Endothelial cell (in vitro differentiated cells): Measurements from ENCODE around the gene CADM1. TPM values are rescaled to one million over a fixed set of nuclear protein-coding genes. Genes with fewer than 3 reads are reported as not detected.

Source experiments
- DNase-seq: peaks from one replicate; pipeline ENCODE4 v3.0.0; 2021; ENCODE audit warnings: low spot score
- H3K27ac Mint-ChIP-seq: one replicate; pipeline ENCODE4 v1.8.0; 2021; ENCODE audit warnings: mixed read lengths, inconsistent platforms; ENCODE audit not compliant: unreplicated experiment
- H3K27me3 Mint-ChIP-seq: one replicate; pipeline ENCODE4 v1.8.0; 2021; ENCODE audit warnings: mild to moderate bottlenecking, moderate library complexity, mixed read lengths, inconsistent platforms; ENCODE audit not compliant: unreplicated experiment
- H3K36me3 Mint-ChIP-seq: one replicate; pipeline ENCODE4 v1.8.0; 2021; ENCODE audit warnings: mild to moderate bottlenecking, low read depth, mixed read lengths, inconsistent platforms; ENCODE audit not compliant: unreplicated experiment
- H3K4me1 Mint-ChIP-seq: one replicate; pipeline ENCODE4 v1.8.0; 2021; ENCODE audit warnings: mild to moderate bottlenecking, mixed read lengths, inconsistent platforms; ENCODE audit not compliant: unreplicated experiment
- H3K4me3 Mint-ChIP-seq: one replicate; pipeline ENCODE4 v1.8.0; 2021; ENCODE audit warnings: mild to moderate bottlenecking, mixed read lengths, inconsistent platforms; ENCODE audit not compliant: unreplicated experiment
- H3K9me3 Mint-ChIP-seq: one replicate; pipeline ENCODE4 v1.8.0; 2021; ENCODE audit warnings: mixed read lengths, inconsistent platforms; ENCODE audit not compliant: unreplicated experiment
- total RNA-seq: library from RNA; stranded (reverse); fragmentation: NEBNext Ultra II Directional; extraction: Animal tissue kit (Norgen Biotek cat#: 25700); gene quantifications from one replicate; pipeline ENCODE4 v1.2.1, GENCODE V29; 2021; ENCODE audit not compliant: unreplicated experiment
- TF ChIP-seq, protein P1 (sequence below): fragments of 200-600 bp; sonication (generic); IDR thresholded peaks from one replicate; pipeline ENCODE4 v1.5.0; 2021; ENCODE audit warnings: antibody characterized with exemption; ENCODE audit not compliant: unreplicated experiment

Gene CADM1
- total RNA-seq, 1 donor from 2014 or later: 65.5 TPM

GRCh38 chr11:115182282-115182955, 321.8 kb downstream of the CADM1 start:
- H3K36me3 Mint-ChIP-seq: no peaks in the 10 kb centered on the region
- H3K4me1 Mint-ChIP-seq: peaks cover 10% of the 10 kb centered on the region
- H3K9me3 Mint-ChIP-seq: no peaks in the 10 kb centered on the region
- no peak overlapping the region for H3K27ac Mint-ChIP-seq
- H3K27me3 Mint-ChIP-seq: no peaks in the 10 kb centered on the region
- TF ChIP-seq, protein P1, sequence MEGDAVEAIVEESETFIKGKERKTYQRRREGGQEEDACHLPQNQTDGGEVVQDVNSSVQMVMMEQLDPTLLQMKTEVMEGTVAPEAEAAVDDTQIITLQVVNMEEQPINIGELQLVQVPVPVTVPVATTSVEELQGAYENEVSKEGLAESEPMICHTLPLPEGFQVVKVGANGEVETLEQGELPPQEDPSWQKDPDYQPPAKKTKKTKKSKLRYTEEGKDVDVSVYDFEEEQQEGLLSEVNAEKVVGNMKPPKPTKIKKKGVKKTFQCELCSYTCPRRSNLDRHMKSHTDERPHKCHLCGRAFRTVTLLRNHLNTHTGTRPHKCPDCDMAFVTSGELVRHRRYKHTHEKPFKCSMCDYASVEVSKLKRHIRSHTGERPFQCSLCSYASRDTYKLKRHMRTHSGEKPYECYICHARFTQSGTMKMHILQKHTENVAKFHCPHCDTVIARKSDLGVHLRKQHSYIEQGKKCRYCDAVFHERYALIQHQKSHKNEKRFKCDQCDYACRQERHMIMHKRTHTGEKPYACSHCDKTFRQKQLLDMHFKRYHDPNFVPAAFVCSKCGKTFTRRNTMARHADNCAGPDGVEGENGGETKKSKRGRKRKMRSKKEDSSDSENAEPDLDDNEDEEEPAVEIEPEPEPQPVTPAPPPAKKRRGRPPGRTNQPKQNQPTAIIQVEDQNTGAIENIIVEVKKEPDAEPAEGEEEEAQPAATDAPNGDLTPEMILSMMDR: no peak
- no peak for DNase-seq
- H3K4me3 Mint-ChIP-seq: no peak overlapping the region

DNA sequence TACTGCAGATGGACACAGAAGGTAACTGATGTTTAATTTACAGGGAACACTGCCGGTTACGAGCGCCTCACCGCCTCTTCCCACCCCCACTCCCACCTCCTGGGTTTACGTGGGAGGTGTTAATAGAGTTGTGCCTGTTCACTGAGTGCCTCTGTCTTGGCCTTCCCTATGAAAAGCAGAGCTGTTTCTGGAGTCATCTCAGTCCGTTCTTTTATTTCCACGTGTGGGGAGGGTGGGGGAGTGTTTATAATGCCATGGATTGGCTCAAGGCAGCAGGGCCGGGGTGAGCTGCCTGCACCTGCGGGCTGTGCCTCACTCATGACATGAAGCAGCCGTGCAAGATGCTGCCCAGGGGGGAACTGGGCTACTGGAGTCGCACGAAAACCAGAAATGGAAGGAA, 322.7 kb downstream of the CADM1 start:
- DNase-seq: no peak
- Mint-ChIP-seq H3K4me1 (peaks cover 6% of the 10 kb centered on the region), H3K9me3 (no peaks in the 10 kb centered on the region), H3K27me3 (no peaks in the 10 kb centered on the region), H3K36me3 (no peaks in the 10 kb centered on the region), H3K27ac (no peak overlapping the region), H3K4me3 (no peak overlapping the region)
- TF ChIP-seq, protein P1: no peak

DNA sequence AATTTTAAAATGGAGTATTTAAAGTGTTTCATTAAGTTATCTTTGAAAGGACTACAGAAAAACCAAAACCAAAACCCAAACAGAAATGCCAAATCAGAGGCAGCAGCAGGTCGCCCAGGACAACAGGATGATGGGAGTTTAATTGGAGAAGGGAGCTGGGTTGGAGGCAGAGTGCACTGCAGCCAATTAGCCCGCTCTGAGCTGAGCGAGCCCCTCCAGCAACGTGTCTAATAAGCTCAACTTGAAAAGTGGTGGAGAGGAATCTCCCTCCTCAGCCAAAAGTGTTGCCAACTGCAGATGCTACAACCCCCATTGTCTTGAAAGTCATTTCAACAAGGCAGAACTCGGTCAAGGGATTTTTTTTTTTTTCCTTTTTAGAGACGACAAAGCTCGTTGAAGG, 323.9 kb downstream of the CADM1 start:
- DNase-seq: no peak
- H3K27me3 Mint-ChIP-seq: no peaks in the 10 kb centered on the region
- H3K27ac Mint-ChIP-seq: no peak overlapping the region
- TF ChIP-seq, protein P1: no peak
- no peaks in the 10 kb centered on the region for H3K9me3 Mint-ChIP-seq
- no peak overlapping the region for H3K4me3 Mint-ChIP-seq
- peaks cover under 1% of the 10 kb centered on the region for H3K4me1 Mint-ChIP-seq
- no peaks in the 10 kb centered on the region for H3K36me3 Mint-ChIP-seq

DNA sequence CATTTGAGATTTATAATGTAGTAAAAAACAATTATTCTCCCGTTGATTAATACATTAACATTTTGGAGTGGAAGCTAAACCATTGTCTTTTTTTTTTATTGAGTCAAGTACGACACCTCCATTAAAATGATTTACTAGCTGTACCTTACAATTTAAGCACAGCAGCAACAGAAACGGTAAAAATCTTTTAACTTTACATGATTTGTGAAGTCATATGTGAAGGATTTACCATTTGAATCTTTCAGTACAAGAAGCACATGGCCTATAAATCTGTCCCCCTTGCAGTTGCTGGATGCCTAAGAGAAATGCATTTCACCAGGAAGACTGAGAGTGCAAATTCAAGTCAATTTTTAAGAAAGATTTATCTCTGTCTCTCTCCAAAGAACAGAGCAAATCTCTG, 324.6 kb downstream of the CADM1 start:
- H3K4me3 Mint-ChIP-seq: no peak overlapping the region
- H3K4me1 Mint-ChIP-seq: peaks cover 2% of the 10 kb centered on the region
- no peaks in the 10 kb centered on the region for H3K27me3 Mint-ChIP-seq
- DNase-seq: no peak
- no peaks in the 10 kb centered on the region for H3K9me3 Mint-ChIP-seq
- no peaks in the 10 kb centered on the region for H3K36me3 Mint-ChIP-seq
- H3K27ac Mint-ChIP-seq: no peak overlapping the region
- TF ChIP-seq, protein P1: no peak

GRCh38 chr11:115178705-115179104, 325.5 kb downstream of the CADM1 start:
- H3K4me3 Mint-ChIP-seq: no peak overlapping the region
- H3K9me3 Mint-ChIP-seq: no peaks in the 10 kb centered on the region

More at GRCh38 chr11:115178705-115179104, 325.5 kb downstream of the CADM1 start:
- Mint-ChIP-seq H3K27me3 (no peaks in the 10 kb centered on the region), H3K36me3 (no peaks in the 10 kb centered on the region), H3K4me1 (peaks cover 2% of the 10 kb centered on the region), H3K27ac (no peak overlapping the region)
- DNase-seq: no peak
- TF ChIP-seq, protein P1: no peak
